K562 (cell line): ENCODE measurements around the gene SLC11A1. TPM values are rescaled to one million over a fixed set of nuclear protein-coding genes. Genes with fewer than 3 reads are reported as not detected.

Experiments
- ADNP ChIP-seq: fragments of 200-800 bp; sonication (Bioruptor generic); IDR thresholded peaks from 2 replicates; pipeline ENCODE4 v1.6.1; 2016; ENCODE audit warnings: missing genetic modification characterization, missing compliant biosample characterization
- COPS2 ChIP-seq: fragments of 450-650 bp; conservative IDR thresholded peaks from 2 replicates; pipeline ENCODE4 v1.6.1; 2016; ENCODE audit warnings: mild to moderate bottlenecking, moderate library complexity
- ELF1 ChIP-seq: fragments of 200-800 bp; sonication (Bioruptor generic); IDR thresholded peaks from 2 replicates; pipeline ENCODE4 v1.6.1; 2016; ENCODE audit warnings: missing genetic modification characterization, missing compliant biosample characterization
- HNRNPL ChIP-seq: fragments of 200-400 bp; formaldehyde crosslinking; IDR thresholded peaks from 2 replicates; pipeline ENCODE4 v1.6.1; 2017; ENCODE audit warnings: low read depth, mild to moderate bottlenecking, low read length
- HNRNPLL ChIP-seq: fragments of 200-400 bp; formaldehyde crosslinking; IDR thresholded peaks from 2 replicates; pipeline ENCODE4 v1.6.1; 2017; ENCODE audit warnings: low read length, low read depth, mild to moderate bottlenecking; ENCODE audit not compliant: poor library complexity, severe bottlenecking
- KAT7 ChIP-seq: sonication (generic); formaldehyde crosslinking; IDR thresholded peaks from 2 replicates; pipeline ENCODE4 v1.8.0; 2022; ENCODE audit warnings: missing genetic modification reagents, mild to moderate bottlenecking, borderline replicate concordance
- MTA1 ChIP-seq: fragments of 450-650 bp; IDR thresholded peaks from 2 replicates; pipeline ENCODE4 v1.6.1; 2017; ENCODE audit warnings: borderline replicate concordance
- NBN ChIP-seq: fragments of 450-650 bp; IDR thresholded peaks from 2 replicates; pipeline ENCODE4 v1.6.1; 2016; ENCODE audit warnings: low read depth, mild to moderate bottlenecking
- NCOA2 ChIP-seq, 2 experiments: fragments of 450-650 bp; IDR thresholded peaks; 2 replicates each; pipeline ENCODE4 v1.6.1; 2018; ENCODE audit warnings: mild to moderate bottlenecking in 2 of 2, moderate library complexity in 1 of 2; ENCODE audit not compliant: partially characterized antibody in 2 of 2
- PHF21A ChIP-seq: fragments of 450-650 bp; IDR thresholded peaks from 2 replicates; pipeline ENCODE4 v1.6.1; 2017; ENCODE audit warnings: low read depth, borderline replicate concordance
- PHTF2 ChIP-seq: fragments of 250-450 bp; sonication (Bioruptor Pico); IDR thresholded peaks from 2 replicates; pipeline ENCODE4 v1.5.0; 2021; ENCODE audit warnings: mild to moderate bottlenecking
- SMARCC2 ChIP-seq: fragments of 450-650 bp; IDR thresholded peaks from 2 replicates; pipeline ENCODE4 v1.6.1; 2017; ENCODE audit warnings: antibody characterized with exemption, moderate library complexity, mild to moderate bottlenecking, low read depth
- SPI1 ChIP-seq: IDR thresholded peaks from 2 replicates; pipeline ENCODE4 v1.6.1; 2011; ENCODE audit warnings: low read depth, low read length, control low read depth, borderline replicate concordance
- ZNF445 ChIP-seq: fragments of 250-450 bp; sonication (Bioruptor Pico); IDR thresholded peaks from 2 replicates; pipeline ENCODE4 v1.4.0; 2020; ENCODE audit warnings: low read depth, mild to moderate bottlenecking, moderate library complexity
- ZNF668 ChIP-seq: fragments of 250-450 bp; sonication (Bioruptor Pico); IDR thresholded peaks from 2 replicates; pipeline ENCODE4 v1.8.0; 2022; ENCODE audit warnings: mild to moderate bottlenecking, inconsistent platforms
- ZNF696 ChIP-seq: fragments of 250-450 bp; sonication (Bioruptor Pico); conservative IDR thresholded peaks from 2 replicates; pipeline ENCODE4 v1.4.0; 2020; ENCODE audit warnings: mild to moderate bottlenecking, moderate library complexity
- polyA plus RNA-seq, 8 experiments: library from polyadenylated mRNA; depleted of rRNA in 4 of 8; stranded (reverse) in 5 of 8; unstranded in 3 of 8; fragments of >200 nt; fragmentation: Nextera tagmentation in 2 of 8; fragmentation: Illumina TruSeq in 1 of 8; extraction: Ambion mirVana in 2 of 8; extraction: Trizol in 1 of 8; gene quantifications; 2 replicates each; pipeline versions ENCODE4 v1.2.1 to v1.2.3, GENCODE V29; 2011 to 2014; ENCODE audit warnings: inconsistent platforms in 1 of 8, missing spikeins in 1 of 8
- total RNA-seq, 7 experiments: library from RNA; depleted of rRNA in 6 of 7; stranded (reverse); fragments of >200 nt in 6 of 7; fragmentation: Illumina TruSeq in 2 of 7; extraction: Trizol in 2 of 7; gene quantifications; 2 replicates each; pipeline versions ENCODE4 v1.2.1 to v1.2.3, GENCODE V29; 2011 to 2021; ENCODE audit warnings: low replicate concordance in 1 of 7

Gene SLC11A1
- total and polyA plus RNA-seq, 9 of the 15 experiments (the other 6 are each of a cell fraction or from before 2014, with no cell fraction given), result 0.35 to 1.6 (median 0.65) TPM

DNA sequence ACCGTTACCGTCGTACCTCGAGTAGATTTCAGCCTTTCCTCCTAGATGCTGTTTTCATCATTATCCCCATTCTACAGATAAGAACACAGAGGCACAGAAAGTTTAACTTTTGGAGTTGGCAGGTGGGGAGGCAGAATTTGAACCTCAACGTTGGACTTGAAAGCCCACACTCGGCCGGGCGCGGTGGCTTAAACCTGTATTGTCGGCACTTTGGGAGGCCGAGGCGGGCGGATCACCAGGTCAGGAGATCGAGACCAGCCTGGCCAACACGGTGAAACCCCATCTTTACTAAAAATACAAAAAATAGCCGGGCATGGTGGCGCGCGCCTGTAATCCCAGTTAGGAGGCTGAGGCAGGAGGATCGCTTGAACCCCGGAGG, 13.9 kb upstream of the SLC11A1 start (continued):
- TF ChIP-seq ZNF668 (no peak), PHTF2 (CRISPR knock-in tag) (no peak), ELF1 (no peak), PHF21A (no peak), HNRNPLL (no peak), KAT7 (no peak; the same call in 1 of the 2 replicates), NCOA2 (IDR thresholded peaks at IDR 0.05; ENCODE audit: partially characterized antibody in 2 of 2) (no peak), SMARCC2 (no peak), NBN (no peak), COPS2 (no peak), ZNF445 (no peak), ADNP (tag) (peak; percentile 92), HNRNPL (no peak), SPI1 (no peak), ZNF696 (CRISPR knock-in tag) (no peak), MTA1 (no peak)
